Limb (tissue), 2 donors: ENCODE results near the gene GLB1L2.
A peak's percentile ranks its signal among the peaks of the same experiment; 100 is the strongest.
"Not testable (repeated sequence)": the region's sequence is repeated elsewhere in the genome, so short reads cannot be mapped to it uniquely, and the experiment has no call there.

ENCODE experiments used
- DNase-seq, 2 donors: peaks; one replicate each; pipeline ENCODE4 v3.0.0-alpha.2; 2016; ENCODE audit errors: extremely low spot score in 2 of 2

GLB1L2 gene

GRCh38 chr11:134331354-134332188 lies at the start of gene GLB1L2:
Gene GLB1L2, plus strand, starts transcription at chr11:134331988. Its CDS starts 74 bp downstream, at chr11:134332062.
- peak; percentile 49 to 89 for DNase-seq

GRCh38 chr11:134282121-134283045 lies 49.4 kb upstream of the GLB1L2 start:
- DNase-seq = no peak

- DNase-seq = no peak
Measured at GRCh38 chr11:134283461-134284230, 48.1 kb upstream of the GLB1L2 start.

- not testable (repeated sequence) for DNase-seq
Measured at GRCh38 chr11:134284349-134284748, 47.4 kb upstream of the GLB1L2 start.

GRCh38 chr11:134287561-134287960 lies 44.2 kb upstream of the GLB1L2 start:
- no peak for DNase-seq

- DNase-seq = no peak
Measured at GRCh38 chr11:134288486-134288885, 43.3 kb upstream of the GLB1L2 start.

- no peak for DNase-seq
Measured at GRCh38 chr11:134289167-134289566, 42.6 kb upstream of the GLB1L2 start.

GRCh38 chr11:134289789-134290188 lies 42.0 kb upstream of the GLB1L2 start:
- DNase-seq = no peak

GRCh38 chr11:134290646-134291045 lies 41.1 kb upstream of the GLB1L2 start:
- DNase-seq = no peak

GRCh38 chr11:134291196-134291595 lies 40.6 kb upstream of the GLB1L2 start:
- DNase-seq = no peak

GRCh38 chr11:134292661-134293060 lies 39.1 kb upstream of the GLB1L2 start:
- no peak for DNase-seq

GRCh38 chr11:134293119-134294113 lies 38.4 kb upstream of the GLB1L2 start:
- DNase-seq = no peak

- no peak for DNase-seq
Measured at GRCh38 chr11:134294664-134295063, 37.1 kb upstream of the GLB1L2 start.

GRCh38 chr11:134312223-134312622 lies 19.6 kb upstream of the GLB1L2 start:
- no peak for DNase-seq

GRCh38 chr11:134312807-134313206 lies 19.0 kb upstream of the GLB1L2 start:
- no peak for DNase-seq

- no peak for DNase-seq
Measured at GRCh38 chr11:134313379-134313778, 18.4 kb upstream of the GLB1L2 start.

GRCh38 chr11:134313821-134314607 lies 17.8 kb upstream of the GLB1L2 start:
- no peak for DNase-seq

- DNase-seq = no peak
Measured at GRCh38 chr11:134317103-134317502, 14.7 kb upstream of the GLB1L2 start.

GRCh38 chr11:134321373-134321772 lies 10.4 kb upstream of the GLB1L2 start:
- not testable (repeated sequence) for DNase-seq
